Psoas muscle (tissue), 8 donors: ENCODE measurements around the gene TENT5A. TPM values are rescaled to one million over a fixed set of nuclear protein-coding genes. Genes with fewer than 3 reads are reported as not detected.

Experiments
- ATAC-seq, 4 donors: fragments of 200-7000 bp; cut with Tn5 transposase; one replicate each; pipeline ENCODE4 v1.9.1; 2020; ENCODE audit warnings: moderate library complexity in 3 of 4, mild to moderate bottlenecking in 2 of 4
- DNase-seq, 2 donors: peaks; one replicate each; pipeline ENCODE4 v3.0.0-alpha.2; 2020
- H3K27ac ChIP-seq: fragments of 200-600 bp; one replicate; pipeline ENCODE4 v1.8.0; 2022
- H3K27me3 ChIP-seq, 3 donors: fragments of 200-600 bp in 1 of 3; one replicate each; pipeline versions ENCODE4 v1.6.1 to v1.8.0; 2013 to 2022; ENCODE audit warnings: low read length in 2 of 3, mild to moderate bottlenecking in 2 of 3, moderate library complexity in 1 of 3; ENCODE audit not compliant: insufficient read depth in 3 of 3
- H3K36me3 ChIP-seq, 2 donors: fragments of 200-600 bp in 1 of 2; one replicate each; pipeline versions ENCODE4 v1.6.1 to v1.8.0; 2013 to 2022; ENCODE audit warnings: low read depth in 1 of 2, mild to moderate bottlenecking in 1 of 2, moderate library complexity in 1 of 2; ENCODE audit not compliant: insufficient read depth in 1 of 2
- H3K4me1 ChIP-seq: fragments of 200-600 bp; one replicate; pipeline ENCODE4 v1.8.0; 2022
- H3K4me3 ChIP-seq: fragments of 200-600 bp; one replicate; pipeline ENCODE4 v1.8.0; 2022; ENCODE audit warnings: mild to moderate bottlenecking
- H3K9me3 ChIP-seq: fragments of 200-600 bp; one replicate; pipeline ENCODE4 v1.8.0; 2022
- CTCF ChIP-seq: fragments of 200-600 bp; IDR thresholded peaks from one replicate; pipeline ENCODE4 v1.8.0; 2022; ENCODE audit warnings: antibody characterized with exemption
- WGBS, 3 donors: extraction: QIAGEN DNeasy Blood & Tissue Kit; methylation state at CpG; one replicate each; pipeline versions ENCODE4 v1.1.6 to v1.1.7; 2013; 5-methylcytosine and 5-hydroxymethylcytosine counted together
- intact Hi-C, 2 donors: fragments of 100-400 bp; cut with DNase I; formaldehyde crosslinking; loops; one replicate each; pipeline versions ENCODE4 v1.11.0 to v1.14.2; 2022
- polyA plus RNA-seq, 3 donors: library from polyadenylated mRNA; stranded (reverse); fragments of 200-250 nt; gene quantifications; one replicate each; pipeline ENCODE4 v1.2.3, GENCODE V29; 2013
- total RNA-seq, 4 donors: library from RNA; stranded (reverse); fragmentation: NEBNext Ultra II Directional in 2 of 4; extraction: Animal tissue kit (Norgen Biotek cat#: 25700) in 2 of 4; gene quantifications; one replicate each; pipeline versions ENCODE4 v1.2.1 to v1.2.4, GENCODE V29; 2021 to 2023
- donor health status: healthy with polysubstance abuse.
- donor health status: DM: no; HTN: no; CAD: no; lungs with moderate emphysema.
- donor health status: Bipolar disorder and iron deficiency.
- donor health status: healthy.
- donor health status: DM: yes; HTN: yes; CAD: no.
- donor health status: DM: no; HTN: no; CAD: no.
- donor health status: DM: no; HTN: no; CAD: no.
- donor health status: DM: yes; HTN: yes; CAD: no.

TENT5A gene
- total and polyA plus RNA-seq, 7 donors = 0.94 to 4.3 (median 2.1) TPM

GRCh38 chr6:81734081-81734480, 18.4 kb downstream of the TENT5A start:
- Histone ChIP-seq H3K36me3 (no peaks in the 10 kb centered on the region), H3K9me3 (peaks cover 8% of the 10 kb centered on the region), H3K27ac (no peak overlapping the region), H3K4me3 (no peak overlapping the region), H3K27me3 (no peaks in the 10 kb centered on the region), H3K4me1 (no peaks in the 10 kb centered on the region)
- TF ChIP-seq CTCF = no peak
- 89 to 93% (median 93%) methylated on average over 2 of the region's 2 CpGs for WGBS, 3 donors
- intact Hi-C loops = no loop called here
- DNase-seq (no peak), ATAC-seq (no peak)

GRCh38 chr6:81731814-81732213, 20.7 kb downstream of the TENT5A start:
- WGBS, 3 donors = 43 to 75% (median 61%) methylated on average over 1 of the region's 1 CpG
- ATAC-seq (peak in 1 of 4 donors; percentile 41), DNase-seq (no peak)
- H3K36me3 ChIP-seq = no peaks in the 10 kb centered on the region
- TF ChIP-seq CTCF = no peak
- no peaks in the 10 kb centered on the region for H3K4me1 ChIP-seq
- peaks cover 8% of the 10 kb centered on the region for H3K9me3 ChIP-seq
- intact Hi-C loops = no loop called here
- no peaks in the 10 kb centered on the region for H3K27me3 ChIP-seq
- no peak overlapping the region for H3K4me3 ChIP-seq
- H3K27ac ChIP-seq = no peak overlapping the region

GRCh38 chr6:81727876-81728517, 24.5 kb downstream of the TENT5A start:
- no peaks in the 10 kb centered on the region for H3K9me3 ChIP-seq
- no peaks in the 10 kb centered on the region for H3K27me3 ChIP-seq
- no peaks in the 10 kb centered on the region for H3K36me3 ChIP-seq
- H3K27ac ChIP-seq = no peak overlapping the region
- intact Hi-C loops = no loop called here
- no peaks in the 10 kb centered on the region for H3K4me1 ChIP-seq
- TF ChIP-seq CTCF = no peak
- ATAC-seq = peak in 1 of 4 donors; percentile 40
- DNase-seq = no peak
- H3K4me3 ChIP-seq = no peak overlapping the region
- 76 to 92% (median 77%) methylated on average over 8 of the region's 8 CpGs for WGBS, 3 donors

GRCh38 chr6:81725127-81725526, 27.4 kb downstream of the TENT5A start:
- no peak overlapping the region for H3K4me3 ChIP-seq
- 68 to 74% (median 71%) methylated on average over 2 of the region's 2 CpGs for WGBS, 3 donors
- intact Hi-C loops = no loop called here
- DNase-seq (no peak), ATAC-seq (no peak)
- H3K27me3 ChIP-seq = no peaks in the 10 kb centered on the region
- no peaks in the 10 kb centered on the region for H3K36me3 ChIP-seq
- H3K27ac ChIP-seq = no peak overlapping the region
- H3K9me3 ChIP-seq = no peaks in the 10 kb centered on the region
- TF ChIP-seq CTCF = no peak
- no peaks in the 10 kb centered on the region for H3K4me1 ChIP-seq
